T-helper 2 cell treated with Interferon-gamma antibody and Interleukin-4, amounts not matched to agents 5 μg/mL and 100 μg/mL, for 36 hours (primary cell): ENCODE results near the gene JARID2.

ENCODE experiments used
- DNase-seq: peaks from one replicate; pipeline ENCODE4 v3.0.0; 2021; ENCODE audit warnings: low spot score
- H3K27ac Mint-ChIP-seq: one replicate; pipeline ENCODE4 v1.8.0; 2021; ENCODE audit warnings: mild to moderate bottlenecking, mixed read lengths
- H3K27me3 Mint-ChIP-seq: one replicate; pipeline ENCODE4 v1.8.0; 2021; ENCODE audit warnings: low read depth, mixed read lengths
- H3K36me3 Mint-ChIP-seq: one replicate; pipeline ENCODE4 v1.8.0; 2021; ENCODE audit warnings: low read depth, mixed read lengths
- H3K4me1 Mint-ChIP-seq: one replicate; pipeline ENCODE4 v1.8.0; 2021; ENCODE audit warnings: low read depth, mixed read lengths
- H3K4me3 Mint-ChIP-seq: one replicate; pipeline ENCODE4 v1.8.0; 2022; ENCODE audit warnings: mild to moderate bottlenecking, moderate library complexity, mixed read lengths
- H3K9me3 Mint-ChIP-seq: one replicate; pipeline ENCODE4 v1.8.0; 2021; ENCODE audit warnings: mixed read lengths

The JARID2 gene

GRCh38 chr6:15547400-15547799 is 301.5 kb downstream of the JARID2 start:
- Mint-ChIP-seq H3K4me1 (peaks cover 5% of the 10 kb centered on the region), H3K4me3 (no peak overlapping the region), H3K9me3 (peaks cover 3% of the 10 kb centered on the region), H3K27ac (no peak overlapping the region), H3K36me3 (no peaks in the 10 kb centered on the region), H3K27me3 (no peaks in the 10 kb centered on the region)
- DNase-seq = no peak

- Mint-ChIP-seq H3K9me3 (no peaks in the 10 kb centered on the region), H3K4me1 (peaks cover 5% of the 10 kb centered on the region), H3K36me3 (no peaks in the 10 kb centered on the region), H3K27me3 (no peaks in the 10 kb centered on the region), H3K27ac (no peak overlapping the region), H3K4me3 (no peak overlapping the region)
- DNase-seq = no peak
Measured at GRCh38 chr6:15549371-15549770, 303.5 kb downstream of the JARID2 start.

- H3K9me3 Mint-ChIP-seq = no peaks in the 10 kb centered on the region
- H3K4me1 Mint-ChIP-seq = peaks cover 5% of the 10 kb centered on the region
- no peak for DNase-seq
- no peak overlapping the region for H3K27ac Mint-ChIP-seq
- H3K36me3 Mint-ChIP-seq = no peaks in the 10 kb centered on the region
- no peaks in the 10 kb centered on the region for H3K27me3 Mint-ChIP-seq
- no peak overlapping the region for H3K4me3 Mint-ChIP-seq
Measured at GRCh38 chr6:15550546-15551123, 304.8 kb downstream of the JARID2 start.

- no peak for DNase-seq
- H3K4me1 Mint-ChIP-seq = peaks cover 5% of the 10 kb centered on the region
- H3K36me3 Mint-ChIP-seq = no peaks in the 10 kb centered on the region
- H3K27ac Mint-ChIP-seq = no peak overlapping the region
- no peaks in the 10 kb centered on the region for H3K27me3 Mint-ChIP-seq
- H3K9me3 Mint-ChIP-seq = no peaks in the 10 kb centered on the region
- no peak overlapping the region for H3K4me3 Mint-ChIP-seq
Measured at GRCh38 chr6:15551262-15551661, 305.4 kb downstream of the JARID2 start.

GRCh38 chr6:15551798-15552197 is 305.9 kb downstream of the JARID2 start:
- no peaks in the 10 kb centered on the region for H3K9me3 Mint-ChIP-seq
- no peak overlapping the region for H3K27ac Mint-ChIP-seq
- no peak overlapping the region for H3K4me3 Mint-ChIP-seq
- H3K4me1 Mint-ChIP-seq = peaks cover 6% of the 10 kb centered on the region
- H3K36me3 Mint-ChIP-seq = no peaks in the 10 kb centered on the region
- H3K27me3 Mint-ChIP-seq = no peaks in the 10 kb centered on the region
- no peak for DNase-seq

- Mint-ChIP-seq H3K36me3 (no peaks in the 10 kb centered on the region), H3K4me1 (peaks cover 6% of the 10 kb centered on the region), H3K27ac (no peak overlapping the region), H3K27me3 (no peaks in the 10 kb centered on the region), H3K4me3 (no peak overlapping the region), H3K9me3 (no peaks in the 10 kb centered on the region)
- DNase-seq = no peak
Measured at GRCh38 chr6:15553031-15553430, 307.2 kb downstream of the JARID2 start.

- Mint-ChIP-seq H3K36me3 (no peaks in the 10 kb centered on the region), H3K9me3 (no peaks in the 10 kb centered on the region), H3K27me3 (no peaks in the 10 kb centered on the region), H3K4me3 (no peak overlapping the region), H3K4me1 (peaks cover 6% of the 10 kb centered on the region), H3K27ac (no peak overlapping the region)
- no peak for DNase-seq
Measured at GRCh38 chr6:15553736-15554294, 307.9 kb downstream of the JARID2 start.

- H3K27me3 Mint-ChIP-seq = no peaks in the 10 kb centered on the region
- no peak for DNase-seq
- H3K9me3 Mint-ChIP-seq = no peaks in the 10 kb centered on the region
- no peaks in the 10 kb centered on the region for H3K36me3 Mint-ChIP-seq
- peaks cover 6% of the 10 kb centered on the region for H3K4me1 Mint-ChIP-seq
- H3K27ac Mint-ChIP-seq = no peak overlapping the region
- no peak overlapping the region for H3K4me3 Mint-ChIP-seq
Measured at GRCh38 chr6:15554728-15555100, 308.8 kb downstream of the JARID2 start.

GRCh38 chr6:15555101-15556038 is 309.5 kb downstream of the JARID2 start:
- Mint-ChIP-seq H3K9me3 (no peaks in the 10 kb centered on the region), H3K27ac (no peak overlapping the region), H3K4me3 (no peak overlapping the region), H3K4me1 (peaks cover 6% of the 10 kb centered on the region), H3K27me3 (no peaks in the 10 kb centered on the region), H3K36me3 (no peaks in the 10 kb centered on the region)
- no peak for DNase-seq

- Mint-ChIP-seq H3K4me1 (peaks cover 3% of the 10 kb centered on the region), H3K36me3 (no peaks in the 10 kb centered on the region), H3K27me3 (no peaks in the 10 kb centered on the region), H3K4me3 (no peak overlapping the region), H3K9me3 (no peaks in the 10 kb centered on the region), H3K27ac (peak overlapping the region; percentile 11)
- no peak for DNase-seq
Measured at GRCh38 chr6:15556711-15557110, 310.8 kb downstream of the JARID2 start.

GRCh38 chr6:15557174-15557573 is 311.3 kb downstream of the JARID2 start:
- no peaks in the 10 kb centered on the region for H3K9me3 Mint-ChIP-seq
- H3K27ac Mint-ChIP-seq = no peak overlapping the region
- no peak overlapping the region for H3K4me3 Mint-ChIP-seq
- peaks cover 1% of the 10 kb centered on the region for H3K4me1 Mint-ChIP-seq
- H3K27me3 Mint-ChIP-seq = no peaks in the 10 kb centered on the region
- no peak for DNase-seq
- no peaks in the 10 kb centered on the region for H3K36me3 Mint-ChIP-seq

GRCh38 chr6:15560713-15561112 is 314.8 kb downstream of the JARID2 start:
- DNase-seq = no peak
- no peaks in the 10 kb centered on the region for H3K27me3 Mint-ChIP-seq
- H3K4me1 Mint-ChIP-seq = peaks cover 3% of the 10 kb centered on the region
- H3K4me3 Mint-ChIP-seq = no peak overlapping the region
- H3K36me3 Mint-ChIP-seq = no peaks in the 10 kb centered on the region
- no peaks in the 10 kb centered on the region for H3K9me3 Mint-ChIP-seq
- H3K27ac Mint-ChIP-seq = no peak overlapping the region

- no peak for DNase-seq
- H3K36me3 Mint-ChIP-seq = no peaks in the 10 kb centered on the region
- no peaks in the 10 kb centered on the region for H3K27me3 Mint-ChIP-seq
- no peaks in the 10 kb centered on the region for H3K9me3 Mint-ChIP-seq
- no peak overlapping the region for H3K27ac Mint-ChIP-seq
- no peak overlapping the region for H3K4me3 Mint-ChIP-seq
- peaks cover 3% of the 10 kb centered on the region for H3K4me1 Mint-ChIP-seq
Measured at GRCh38 chr6:15561447-15562199, 315.8 kb downstream of the JARID2 start.

GRCh38 chr6:15562977-15563376 is 317.1 kb downstream of the JARID2 start:
- no peak overlapping the region for H3K4me3 Mint-ChIP-seq
- no peak overlapping the region for H3K27ac Mint-ChIP-seq

More at GRCh38 chr6:15562977-15563376, 317.1 kb downstream of the JARID2 start:
- Mint-ChIP-seq H3K9me3 (no peaks in the 10 kb centered on the region), H3K36me3 (no peaks in the 10 kb centered on the region), H3K27me3 (no peaks in the 10 kb centered on the region), H3K4me1 (peaks cover 1% of the 10 kb centered on the region)
- DNase-seq = no peak
